Measurements from ENCODE around the gene ARMC9.

- TF ChIP-seq, protein P1, sequence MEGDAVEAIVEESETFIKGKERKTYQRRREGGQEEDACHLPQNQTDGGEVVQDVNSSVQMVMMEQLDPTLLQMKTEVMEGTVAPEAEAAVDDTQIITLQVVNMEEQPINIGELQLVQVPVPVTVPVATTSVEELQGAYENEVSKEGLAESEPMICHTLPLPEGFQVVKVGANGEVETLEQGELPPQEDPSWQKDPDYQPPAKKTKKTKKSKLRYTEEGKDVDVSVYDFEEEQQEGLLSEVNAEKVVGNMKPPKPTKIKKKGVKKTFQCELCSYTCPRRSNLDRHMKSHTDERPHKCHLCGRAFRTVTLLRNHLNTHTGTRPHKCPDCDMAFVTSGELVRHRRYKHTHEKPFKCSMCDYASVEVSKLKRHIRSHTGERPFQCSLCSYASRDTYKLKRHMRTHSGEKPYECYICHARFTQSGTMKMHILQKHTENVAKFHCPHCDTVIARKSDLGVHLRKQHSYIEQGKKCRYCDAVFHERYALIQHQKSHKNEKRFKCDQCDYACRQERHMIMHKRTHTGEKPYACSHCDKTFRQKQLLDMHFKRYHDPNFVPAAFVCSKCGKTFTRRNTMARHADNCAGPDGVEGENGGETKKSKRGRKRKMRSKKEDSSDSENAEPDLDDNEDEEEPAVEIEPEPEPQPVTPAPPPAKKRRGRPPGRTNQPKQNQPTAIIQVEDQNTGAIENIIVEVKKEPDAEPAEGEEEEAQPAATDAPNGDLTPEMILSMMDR (IDR thresholded peaks at IDR 0.05): no peak
- TF ChIP-seq POLR2AphosphoS5 (IDR thresholded peaks at IDR 0.05) (no peak), POLR2A (IDR thresholded peaks at IDR 0.05) (no peak)
Measured at GRCh38 chr2:231167745-231168459, 30.5 kb upstream of the ARMC9 start.

Measured in upper lobe of left lung (tissue), 4 donors.